Ishikawa (cell line): ENCODE measurements around the gene TAGLN2.

Experiments used
- CEBPB ChIP-seq: IDR thresholded peaks from 2 replicates; pipeline ENCODE4 v1.6.1; 2012
- CREB1 ChIP-seq: IDR thresholded peaks from 2 replicates; pipeline ENCODE4 v1.6.1; 2012; ENCODE audit warnings: low read depth
- EGR1 ChIP-seq: IDR thresholded peaks from 2 replicates; pipeline ENCODE4 v1.6.1; 2012
- EP300 ChIP-seq: IDR thresholded peaks from 2 replicates; pipeline ENCODE4 v1.6.1; 2012; ENCODE audit warnings: borderline replicate concordance
- FOXM1 ChIP-seq: IDR thresholded peaks from 2 replicates; pipeline ENCODE4 v1.6.1; 2012; ENCODE audit warnings: low read depth, borderline replicate concordance
- MAX ChIP-seq: IDR thresholded peaks from 2 replicates; pipeline ENCODE4 v1.6.1; 2012
- NFIC ChIP-seq: IDR thresholded peaks from 2 replicates; pipeline ENCODE4 v1.6.1; 2012
- RAD21 ChIP-seq: IDR thresholded peaks from 2 replicates; pipeline ENCODE4 v1.6.1; 2012; ENCODE audit warnings: low read depth
- REST ChIP-seq: IDR thresholded peaks from 2 replicates; pipeline ENCODE4 v1.6.1; 2012; ENCODE audit warnings: low read depth, mild to moderate bottlenecking
- TAF1 ChIP-seq: IDR thresholded peaks from 2 replicates; pipeline ENCODE4 v1.6.1; 2012; ENCODE audit warnings: low read depth, mild to moderate bottlenecking
- TCF12 ChIP-seq: IDR thresholded peaks from 2 replicates; pipeline ENCODE4 v1.6.1; 2012; ENCODE audit warnings: low read depth
- TEAD4 ChIP-seq: IDR thresholded peaks from 2 replicates; pipeline ENCODE4 v1.6.1; 2012
- USF1 ChIP-seq: IDR thresholded peaks from 2 replicates; pipeline ENCODE4 v1.6.1; 2012
- YY1 ChIP-seq: IDR thresholded peaks from 2 replicates; pipeline ENCODE4 v1.6.1; 2012; ENCODE audit warnings: low read depth
- ZBTB7A ChIP-seq: IDR thresholded peaks from 2 replicates; pipeline ENCODE4 v1.6.1; 2012; ENCODE audit warnings: low read depth

TAGLN2 gene

GRCh38 chr1:159900755-159901360 is 24.4 kb downstream of the TAGLN2 start:
- TF ChIP-seq YY1 (no peak), CREB1 (no peak), USF1 (no peak), REST (no peak), FOXM1 (no peak), TCF12 (no peak), ZBTB7A (no peak), EGR1 (no peak), RAD21 (no peak), TEAD4 (no peak), EP300 (no peak), NFIC (no peak), TAF1 (no peak), CEBPB (no peak)

GRCh38 chr1:159900086-159900680 is 25.1 kb downstream of the TAGLN2 start, which contains the start of gene CFAP45:
Gene CFAP45 (minus strand): TSS chr1:159900165. CDS start chr1:159900098, 67 bp downstream.
- TF ChIP-seq FOXM1, result 0 out of 2 replicates have a peak, but pooled peaks have one; percentile 39
- TF ChIP-seq CREB1, result no peak
- peak; percentile 50; the same call in 1 of the 2 replicates for TF ChIP-seq CEBPB
- peak; percentile 62; the same call in 1 of the 2 replicates for TF ChIP-seq EP300
- TF ChIP-seq REST, result no peak
- peak; percentile 64 for TF ChIP-seq YY1
- TF ChIP-seq TAF1, result no peak
- peak; percentile 88 for TF ChIP-seq NFIC
- TF ChIP-seq TCF12, result peak; percentile 79
- no peak for TF ChIP-seq EGR1
- TF ChIP-seq ZBTB7A, result no peak
- TF ChIP-seq RAD21, result peak; percentile 32
- peak; percentile 63; the same call in 1 of the 2 replicates for TF ChIP-seq TEAD4
- TF ChIP-seq MAX, result peak; percentile 28; the same call in 1 of the 2 replicates
- TF ChIP-seq USF1, result no peak

- no peak for TF ChIP-seq CEBPB
- TF ChIP-seq MAX, result no peak
- no peak for TF ChIP-seq EP300
Measured at GRCh38 chr1:159898527-159898926, 26.8 kb downstream of the TAGLN2 start.

- TF ChIP-seq EGR1, result no peak
- TF ChIP-seq MAX, result no peak
- no peak for TF ChIP-seq ZBTB7A
- TF ChIP-seq TCF12, result no peak
- TF ChIP-seq CREB1, result no peak
Measured at GRCh38 chr1:159897962-159898361, 27.3 kb downstream of the TAGLN2 start.

- TF ChIP-seq NFIC, result no peak
- TF ChIP-seq EP300, result no peak
- no peak for TF ChIP-seq RAD21
- TF ChIP-seq ZBTB7A, result no peak
- TF ChIP-seq FOXM1, result no peak
- no peak for TF ChIP-seq TCF12
- TF ChIP-seq TEAD4, result no peak
- TF ChIP-seq TAF1, result no peak
- no peak for TF ChIP-seq MAX
- TF ChIP-seq REST, result no peak
- TF ChIP-seq CREB1, result no peak
- TF ChIP-seq YY1, result no peak
Measured at GRCh38 chr1:159896546-159896930, 28.8 kb downstream of the TAGLN2 start.
